Vagina (tissue), 2 donors: Measurements from ENCODE around the gene ATIC.

ENCODE experiments used
- CTCF ChIP-seq, 3 experiments: fragments of 450-650 bp in 2 of 3; fragments of 200-600 bp in 1 of 3; sonication (generic) in 1 of 3; IDR thresholded peaks; one replicate each; pipeline ENCODE4 v1.5.1; 2017 to 2019; ENCODE audit warnings: antibody characterized with exemption in 3 of 3, mild to moderate bottlenecking in 2 of 3, moderate library complexity in 2 of 3
- POLR2AphosphoS5 ChIP-seq, 2 donors: sonication (generic); formaldehyde crosslinking; IDR thresholded peaks; one replicate each; pipeline ENCODE4 v1.9.0; 2017; ENCODE audit warnings: antibody characterized with exemption in 2 of 2, mild to moderate bottlenecking in 2 of 2, low read depth in 1 of 2; ENCODE audit not compliant: insufficient read depth in 1 of 2

- TF ChIP-seq POLR2AphosphoS5 (IDR thresholded peaks at IDR 0.05; ENCODE audit: insufficient read depth in 1 of 2, low read depth in 1 of 2) (no peak), CTCF (IDR thresholded peaks at IDR 0.05) (no peak)
These were observed 27.2 kb downstream of the ATIC start for GRCh38 chr2:215338883-215339679.
